GM12878 (cell line): ENCODE data around the gene FBXO15. TPM values are rescaled to one million over a fixed set of nuclear protein-coding genes. Genes with fewer than 3 reads are reported as not detected.
A peak's percentile ranks its signal among the peaks of the same experiment; 100 is the strongest.

Experiments
- ATAC-seq: fragments of 200-7000 bp; cut with Tn5 transposase; 3 replicates; pipeline ENCODE4 v1.9.1; 2020; ENCODE audit warnings: mild to moderate bottlenecking, moderate library complexity
- BruUV-seq: library from RNA; stranded (reverse); fragments of 400-500 nt; replicated peaks from 2 replicates; lab custom pipeline; 2021; lab: Mats Ljungman, UMichigan
- CTCF ChIA-PET: fragments of 300-600 bp; sonication (Branson Sonifier 250); formaldehyde crosslinking; extraction: SDS; loops from one replicate; lab custom pipeline; 2021; ENCODE audit warnings: inconsistent platforms; lab: Yijun Ruan, JAX
- POLR2A ChIA-PET: fragments of 350-600 bp; formaldehyde crosslinking; extraction: SDS; loops from one replicate; lab custom pipeline; 2021; ENCODE audit warnings: inconsistent platforms; lab: Charles Lee
- RAD21 ChIA-PET: fragments of 300-600 bp; sonication (Branson Sonifier 250); formaldehyde crosslinking; loops from one replicate; lab custom pipeline; 2023; ENCODE audit warnings: antibody characterized with exemption; ENCODE audit not compliant: unreplicated experiment; lab: Charles Lee
- SMC1A ChIA-PET: fragments of 300-600 bp; sonication (Branson Sonifier 250); formaldehyde crosslinking; loops from one replicate; lab custom pipeline; 2023; ENCODE audit not compliant: unreplicated experiment, uncharacterized antibody; lab: Charles Lee
- DNase-seq: peaks from one replicate; pipeline ENCODE4 v3.0.0-alpha.2; 2011; ENCODE audit warnings: low read depth, low spot score
- FAIRE-seq: peaks from 3 replicates; lab custom pipeline; 2011; peaks lifted over from hg19 to GRCh38; lab: Jason Lieb, UNC
- H2AFZ ChIP-seq: 2 replicates; pipeline ENCODE4 v1.6.0; 2011; ENCODE audit warnings: low read depth, low read length, control low read depth; ENCODE audit not compliant: control insufficient read depth
- H3K27ac ChIP-seq: 2 replicates; pipeline ENCODE4 v1.5.1; 2011; ENCODE audit warnings: control low read depth; ENCODE audit not compliant: control insufficient read depth, insufficient read depth
- H3K27me3 ChIP-seq, 2 experiments: replicated peaks in 1 of 2; 2 replicates each; pipeline versions ENCODE4 v1.6.0 to v1.6.1; 2011; ENCODE audit warnings: low read length in 1 of 2; ENCODE audit not compliant: control insufficient read depth in 2 of 2, insufficient read depth in 2 of 2
- H3K36me3 ChIP-seq, 2 experiments: 2 replicates each; pipeline ENCODE4 v1.5.1; 2011; ENCODE audit warnings: low read length in 1 of 2; ENCODE audit not compliant: control insufficient read depth in 2 of 2, insufficient read depth in 2 of 2
- H3K4me1 ChIP-seq: 2 replicates; pipeline ENCODE4 v1.6.1; 2011; ENCODE audit warnings: mild to moderate bottlenecking, low read length, moderate library complexity, mixed read lengths; ENCODE audit not compliant: control insufficient read depth, insufficient read depth
- H3K4me2 ChIP-seq: 2 replicates; pipeline ENCODE4 v1.6.0; 2011; ENCODE audit warnings: control low read depth; ENCODE audit not compliant: control insufficient read depth, insufficient read depth
- H3K4me3 ChIP-seq: fragments of 200-600 bp; sonication (generic); 2 replicates; pipeline ENCODE4 v1.5.1; 2016
- H3K79me2 ChIP-seq: 2 replicates; pipeline ENCODE4 v1.6.0; 2011; ENCODE audit warnings: low read length; ENCODE audit not compliant: control insufficient read depth, insufficient read depth
- H3K9ac ChIP-seq: 2 replicates; pipeline ENCODE4 v1.8.0; 2011; ENCODE audit warnings: low read length, control low read depth, mixed read lengths; ENCODE audit not compliant: control insufficient read depth, insufficient read depth
- H3K9me3 ChIP-seq: replicated peaks from 3 replicates; pipeline ENCODE4 v1.5.1; 2011; ENCODE audit warnings: mild to moderate bottlenecking, low read length; ENCODE audit not compliant: control insufficient read depth, insufficient read depth
- H4K20me1 ChIP-seq: 2 replicates; pipeline ENCODE4 v1.6.0; 2011; ENCODE audit not compliant: control insufficient read depth, insufficient read depth
- MEF2A ChIP-seq: IDR thresholded peaks from 2 replicates; pipeline ENCODE4 v1.6.1; 2011; ENCODE audit warnings: low read depth, mild to moderate bottlenecking, low read length, moderate library complexity; ENCODE audit not compliant: insufficient read depth
- PAX5 ChIP-seq: IDR thresholded peaks from 2 replicates; pipeline ENCODE4 v1.6.1; 2011; ENCODE audit warnings: low read depth, low read length, borderline replicate concordance
- RAD21 ChIP-seq: IDR thresholded peaks from 2 replicates; pipeline ENCODE4 v1.6.1; 2011; ENCODE audit warnings: mild to moderate bottlenecking, low read depth, low read length, moderate library complexity; ENCODE audit not compliant: insufficient read depth
- SMC3 ChIP-seq: IDR thresholded peaks from 2 replicates; pipeline ENCODE4 v1.6.1; 2011; ENCODE audit warnings: low read length, improper control_type of control experiment, borderline replicate concordance
- SPI1 ChIP-seq: IDR thresholded peaks from 2 replicates; pipeline ENCODE4 v1.6.1; 2011; ENCODE audit warnings: low read depth, mild to moderate bottlenecking, low read length, moderate library complexity, borderline replicate concordance; ENCODE audit not compliant: insufficient read depth
- YY1 ChIP-seq: IDR thresholded peaks from 2 replicates; pipeline ENCODE4 v1.6.1; 2011; ENCODE audit warnings: low read depth, mild to moderate bottlenecking, low read length
- WGBS: methylation state at CpG from one replicate; pipeline ENCODE4 v1.1.6; 2016; ENCODE audit warnings: low lambda C conversion rate; ENCODE audit not compliant: insufficient replicate concordance, insufficient coverage; ENCODE audit errors: missing lambda C conversion rate; 5-methylcytosine and 5-hydroxymethylcytosine counted together
- in situ Hi-C: fragments of 300-500 bp; cut with MboI; formaldehyde crosslinking; loops from 9 replicates; pipeline ENCODE4 v1.14.3; 2018; ENCODE audit warnings: mixed read lengths
- intact Hi-C: fragments of 100-400 bp; cut with micrococcal nuclease; formaldehyde crosslinking; loops from one replicate; pipeline ENCODE4 v1.14.2; 2022; ENCODE audit not compliant: unreplicated experiment
- polyA plus RNA-seq, 11 experiments: library from polyadenylated mRNA; depleted of rRNA in 4 of 11; unstranded in 6 of 11; stranded (reverse) in 5 of 11; fragments of >200 nt; fragmentation: Nextera tagmentation in 4 of 11; fragmentation: Illumina TruSeq in 1 of 11; extraction: Ambion mirVana in 4 of 11; extraction: Trizol in 1 of 11; gene quantifications; 1 replicate in 1 of 11; 2 replicates in 10 of 11; pipeline versions ENCODE4 v1.2.1 to v1.2.3, GENCODE V29; 2011 to 2016; ENCODE audit warnings: inconsistent platforms in 2 of 11, missing spikeins in 2 of 11, low read depth in 1 of 11
- total RNA-seq, 4 experiments: library from RNA; depleted of rRNA in 3 of 4; stranded (reverse); fragments of >200 nt in 3 of 4; fragmentation: Illumina TruSeq in 1 of 4; extraction: Trizol in 1 of 4; gene quantifications; 2 replicates each; pipeline versions ENCODE4 v1.2.1 to v1.2.3, GENCODE V29; 2013 to 2021
- TF ChIP-seq, protein P1 (sequence below), 3 experiments: IDR thresholded peaks in 2 of 3; conservative IDR thresholded peaks in 1 of 3; 2 replicates each; pipeline ENCODE4 v1.5.1; 2011; ENCODE audit warnings: low read depth in 3 of 3, low read length in 3 of 3, mild to moderate bottlenecking in 3 of 3, control low read depth in 2 of 3, moderate library complexity in 2 of 3, inconsistent platforms in 1 of 3, mixed read lengths in 1 of 3; ENCODE audit not compliant: control insufficient read depth in 2 of 3, insufficient read depth in 1 of 3; ENCODE audit errors: extremely low read depth in 1 of 3
- TF ChIP-seq, protein P2 (sequence below): fragments of 450-650 bp; conservative IDR thresholded peaks from 2 replicates; pipeline ENCODE4 v1.6.1; 2017; ENCODE audit warnings: mild to moderate bottlenecking, moderate library complexity

Gene FBXO15
- total and polyA plus RNA-seq, 10 of the 15 experiments (the other 5 are each of a cell fraction or from before 2014, with no cell fraction given): 0.06 to 0.90 (median 0.22) TPM; not detected in 3

DNA sequence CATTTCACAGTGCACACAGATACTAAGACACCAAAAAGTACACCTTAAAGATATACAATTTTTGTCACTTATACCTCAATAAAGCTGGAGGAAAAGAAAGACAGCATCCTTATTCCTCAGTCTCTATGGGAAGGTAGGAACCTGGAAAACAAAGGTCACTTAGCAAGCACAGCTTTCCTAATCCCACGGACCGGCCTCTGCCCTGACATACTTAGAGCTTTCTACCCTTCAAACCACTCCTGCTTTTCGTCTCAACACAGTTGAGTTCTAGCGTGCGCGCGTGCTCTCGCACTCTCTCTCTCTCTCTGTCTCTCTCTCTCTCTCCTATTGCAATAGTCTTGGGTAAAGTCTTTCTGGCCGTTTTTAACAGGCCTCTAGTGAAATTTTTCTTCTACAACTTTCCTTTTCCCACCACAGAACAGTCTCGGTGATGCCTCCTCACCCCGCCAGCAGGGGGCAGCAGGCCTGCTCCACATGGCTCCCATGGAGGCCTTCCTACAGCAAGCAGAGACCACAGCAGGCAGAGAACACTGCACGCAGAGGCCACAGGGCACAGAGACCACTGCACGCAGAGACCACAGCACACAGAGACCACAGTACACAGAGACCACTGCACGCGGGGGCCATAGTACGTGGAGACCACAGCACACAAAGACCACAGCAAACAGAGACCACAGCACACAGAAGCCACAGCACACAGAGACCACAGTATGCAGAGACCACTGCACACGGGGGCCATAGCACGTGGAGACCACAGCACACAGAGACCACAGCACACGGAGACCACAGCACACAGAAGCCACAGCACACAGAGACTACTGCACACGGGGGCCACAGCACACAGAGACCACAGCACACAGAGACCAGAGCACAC is 106.9 kb downstream of the FBXO15 start:
- no peak overlapping the region for H2AFZ ChIP-seq
- BruUV-seq: no TSS peak
- FAIRE-seq (peak; percentile 31), DNase-seq (no peak), ATAC-seq (peak; percentile 97)
- RAD21 ChIA-PET: no interaction called here
- no peaks in the 10 kb centered on the region for H3K79me2 ChIP-seq
- no peak overlapping the region for H3K9ac ChIP-seq
- in situ Hi-C loops: no loop called here
- 53% methylated on average over 18 of the region's 20 CpGs for WGBS
- no peak overlapping the region for H3K27ac ChIP-seq
- H3K9me3 ChIP-seq: no peaks in the 10 kb centered on the region
- SMC1A ChIA-PET: interaction anchor here (1.0 kb wide), 2 partner anchors 299 to 301 kb away, joined by 3 to 5 read pairs; no protein-coding TSS in a partner anchor
- intact Hi-C loops: loop anchor here (1.0 to 5.0 kb wide), 3 partner anchors 72 to 512 kb away; no protein-coding TSS in a partner anchor
- no peak overlapping the region for H3K4me3 ChIP-seq
- H4K20me1 ChIP-seq: no peaks in the 10 kb centered on the region; the same call in 1 of the 2 replicates
- POLR2A ChIA-PET: no interaction called here
- no peaks in the 10 kb centered on the region; a peak in 1 of 4 replicates for H3K27me3 ChIP-seq
- no peak overlapping the region for H3K4me2 ChIP-seq
- CTCF ChIA-PET: interaction anchor here (0.7 to 2.2 kb wide), 10 partner anchors 10 to 511 kb away, joined by 3 to 15 read pairs (median 4); no protein-coding TSS in a partner anchor
- H3K36me3 ChIP-seq: no peaks in the 10 kb centered on the region
- H3K4me1 ChIP-seq: no peaks in the 10 kb centered on the region
- TF ChIP-seq RAD21: peak; percentile 61
- no peak for TF ChIP-seq SPI1
- peak; percentile 74 for TF ChIP-seq YY1
- TF ChIP-seq PAX5: no peak
- TF ChIP-seq, protein P1, sequence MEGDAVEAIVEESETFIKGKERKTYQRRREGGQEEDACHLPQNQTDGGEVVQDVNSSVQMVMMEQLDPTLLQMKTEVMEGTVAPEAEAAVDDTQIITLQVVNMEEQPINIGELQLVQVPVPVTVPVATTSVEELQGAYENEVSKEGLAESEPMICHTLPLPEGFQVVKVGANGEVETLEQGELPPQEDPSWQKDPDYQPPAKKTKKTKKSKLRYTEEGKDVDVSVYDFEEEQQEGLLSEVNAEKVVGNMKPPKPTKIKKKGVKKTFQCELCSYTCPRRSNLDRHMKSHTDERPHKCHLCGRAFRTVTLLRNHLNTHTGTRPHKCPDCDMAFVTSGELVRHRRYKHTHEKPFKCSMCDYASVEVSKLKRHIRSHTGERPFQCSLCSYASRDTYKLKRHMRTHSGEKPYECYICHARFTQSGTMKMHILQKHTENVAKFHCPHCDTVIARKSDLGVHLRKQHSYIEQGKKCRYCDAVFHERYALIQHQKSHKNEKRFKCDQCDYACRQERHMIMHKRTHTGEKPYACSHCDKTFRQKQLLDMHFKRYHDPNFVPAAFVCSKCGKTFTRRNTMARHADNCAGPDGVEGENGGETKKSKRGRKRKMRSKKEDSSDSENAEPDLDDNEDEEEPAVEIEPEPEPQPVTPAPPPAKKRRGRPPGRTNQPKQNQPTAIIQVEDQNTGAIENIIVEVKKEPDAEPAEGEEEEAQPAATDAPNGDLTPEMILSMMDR (IDR thresholded peaks at IDR 0.05 in 2 of 3, conservative IDR thresholded peaks at IDR 0.05 in 1 of 3; ENCODE audit: control insufficient read depth in 2 of 3, extremely low read depth in 1 of 3, insufficient read depth in 1 of 3, low read depth in 3 of 3, low read length in 3 of 3): peak; percentile 62 to 77 (median 73)
- TF ChIP-seq SMC3: peak; percentile 55; the same call in 1 of the 2 replicates
- TF ChIP-seq, protein P2, sequence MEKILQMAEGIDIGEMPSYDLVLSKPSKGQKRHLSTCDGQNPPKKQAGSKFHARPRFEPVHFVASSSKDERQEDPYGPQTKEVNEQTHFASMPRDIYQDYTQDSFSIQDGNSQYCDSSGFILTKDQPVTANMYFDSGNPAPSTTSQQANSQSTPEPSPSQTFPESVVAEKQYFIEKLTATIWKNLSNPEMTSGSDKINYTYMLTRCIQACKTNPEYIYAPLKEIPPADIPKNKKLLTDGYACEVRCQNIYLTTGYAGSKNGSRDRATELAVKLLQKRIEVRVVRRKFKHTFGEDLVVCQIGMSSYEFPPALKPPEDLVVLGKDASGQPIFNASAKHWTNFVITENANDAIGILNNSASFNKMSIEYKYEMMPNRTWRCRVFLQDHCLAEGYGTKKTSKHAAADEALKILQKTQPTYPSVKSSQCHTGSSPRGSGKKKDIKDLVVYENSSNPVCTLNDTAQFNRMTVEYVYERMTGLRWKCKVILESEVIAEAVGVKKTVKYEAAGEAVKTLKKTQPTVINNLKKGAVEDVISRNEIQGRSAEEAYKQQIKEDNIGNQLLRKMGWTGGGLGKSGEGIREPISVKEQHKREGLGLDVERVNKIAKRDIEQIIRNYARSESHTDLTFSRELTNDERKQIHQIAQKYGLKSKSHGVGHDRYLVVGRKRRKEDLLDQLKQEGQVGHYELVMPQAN: no peak
- TF ChIP-seq MEF2A: no peak
